Neutrophil (primary cell): ENCODE data around the gene MAGIX.
"Not testable (repeated sequence)": the region's sequence is repeated elsewhere in the genome, so short reads cannot be mapped to it uniquely, and the experiment has no call there.

Experiments
- H3K27ac ChIP-seq: fragments of 200-600 bp; sonication (generic); 2 replicates; pipeline ENCODE4 v1.5.1; 2016; ENCODE audit warnings: mild to moderate bottlenecking, moderate library complexity
- H3K27me3 ChIP-seq: fragments of 200-600 bp; sonication (generic); 2 replicates; pipeline ENCODE4 v1.6.0; 2016; ENCODE audit warnings: mild to moderate bottlenecking
- H3K36me3 ChIP-seq: fragments of 200-600 bp; sonication (generic); 2 replicates; pipeline ENCODE4 v1.5.1; 2017
- H3K4me1 ChIP-seq, 2 experiments: fragments of 200-600 bp in 1 of 2; sonication (generic) in 1 of 2; 1 replicate in 1 of 2; 2 replicates in 1 of 2; pipeline versions ENCODE4 v1.5.1 to v1.6.1; 2013 to 2016; ENCODE audit warnings: low read depth in 1 of 2, low read length in 1 of 2, mild to moderate bottlenecking in 1 of 2, moderate library complexity in 1 of 2; ENCODE audit not compliant: control insufficient read depth in 1 of 2, insufficient read depth in 1 of 2
- H3K4me3 ChIP-seq, 2 experiments: fragments of 200-600 bp in 1 of 2; sonication (generic) in 1 of 2; 1 replicate in 1 of 2; 2 replicates in 1 of 2; pipeline ENCODE4 v1.5.1; 2013 to 2016; ENCODE audit warnings: low read depth in 1 of 2, low read length in 1 of 2, mild to moderate bottlenecking in 1 of 2, moderate library complexity in 1 of 2
- H3K9me3 ChIP-seq: fragments of 200-600 bp; sonication (generic); 2 replicates; pipeline ENCODE4 v1.5.1; 2016
- TF ChIP-seq, protein P1 (sequence below): fragments of 200-600 bp; sonication (generic); IDR thresholded peaks from 2 replicates; pipeline ENCODE4 v1.5.1; 2016; ENCODE audit warnings: antibody characterized with exemption

Gene MAGIX

DNA sequence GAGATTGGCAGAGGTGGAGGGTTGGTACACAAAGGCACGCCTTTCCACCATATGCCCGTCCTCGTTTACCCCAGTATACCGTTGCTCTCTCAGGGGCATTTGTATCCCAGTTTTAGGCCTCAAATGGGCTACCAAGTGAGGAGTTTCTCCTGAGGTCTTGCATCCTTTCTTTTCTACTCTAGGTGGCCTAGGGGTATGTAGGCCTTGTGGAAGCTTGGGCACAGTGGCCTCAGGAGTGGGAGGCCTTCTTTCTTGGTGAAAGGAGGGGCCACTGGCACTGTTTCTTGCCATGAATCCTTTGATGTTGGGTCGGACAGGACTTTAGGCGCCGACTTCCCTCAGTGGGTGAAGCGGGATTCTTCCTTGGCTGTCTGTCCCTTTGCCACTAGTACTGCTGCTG is 15.3 kb upstream of the MAGIX start:
- H3K4me1 ChIP-seq, result peaks cover 0 to 9% of the 10 kb centered on the region in 2 experiments
- TF ChIP-seq, protein P1, sequence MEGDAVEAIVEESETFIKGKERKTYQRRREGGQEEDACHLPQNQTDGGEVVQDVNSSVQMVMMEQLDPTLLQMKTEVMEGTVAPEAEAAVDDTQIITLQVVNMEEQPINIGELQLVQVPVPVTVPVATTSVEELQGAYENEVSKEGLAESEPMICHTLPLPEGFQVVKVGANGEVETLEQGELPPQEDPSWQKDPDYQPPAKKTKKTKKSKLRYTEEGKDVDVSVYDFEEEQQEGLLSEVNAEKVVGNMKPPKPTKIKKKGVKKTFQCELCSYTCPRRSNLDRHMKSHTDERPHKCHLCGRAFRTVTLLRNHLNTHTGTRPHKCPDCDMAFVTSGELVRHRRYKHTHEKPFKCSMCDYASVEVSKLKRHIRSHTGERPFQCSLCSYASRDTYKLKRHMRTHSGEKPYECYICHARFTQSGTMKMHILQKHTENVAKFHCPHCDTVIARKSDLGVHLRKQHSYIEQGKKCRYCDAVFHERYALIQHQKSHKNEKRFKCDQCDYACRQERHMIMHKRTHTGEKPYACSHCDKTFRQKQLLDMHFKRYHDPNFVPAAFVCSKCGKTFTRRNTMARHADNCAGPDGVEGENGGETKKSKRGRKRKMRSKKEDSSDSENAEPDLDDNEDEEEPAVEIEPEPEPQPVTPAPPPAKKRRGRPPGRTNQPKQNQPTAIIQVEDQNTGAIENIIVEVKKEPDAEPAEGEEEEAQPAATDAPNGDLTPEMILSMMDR, result no peak
- H3K4me3 ChIP-seq, result no peak overlapping the region
- H3K27ac ChIP-seq, result no peak overlapping the region
- no peaks in the 10 kb centered on the region for H3K36me3 ChIP-seq
- H3K27me3 ChIP-seq, result no peaks in the 10 kb centered on the region
- H3K9me3 ChIP-seq, result no peaks in the 10 kb centered on the region

DNA sequence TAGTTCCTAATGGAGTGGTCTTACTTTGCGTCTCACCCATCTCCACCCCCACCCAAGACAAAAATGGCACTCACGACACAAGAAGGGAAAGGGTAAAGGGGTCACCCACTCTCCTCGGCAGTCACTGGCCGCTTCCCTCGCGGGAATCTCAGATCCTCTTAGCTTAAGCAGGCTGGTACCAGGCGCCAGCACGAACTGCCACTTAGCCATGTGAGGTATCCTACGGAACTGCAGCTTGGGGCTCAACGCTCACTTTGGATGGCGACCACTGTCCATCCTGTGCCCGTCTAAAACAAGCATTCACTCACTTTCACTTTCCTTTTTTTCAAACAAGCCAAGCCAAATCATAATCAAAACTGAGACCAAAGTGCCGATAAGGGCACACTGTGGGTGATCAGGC is 14.6 kb upstream of the MAGIX start:
- Histone ChIP-seq H3K4me1 (peaks cover 0 to 9% of the 10 kb centered on the region in 2 experiments), H3K4me3 (no peak overlapping the region), H3K27ac (no peak overlapping the region), H3K36me3 (no peaks in the 10 kb centered on the region), H3K27me3 (no peaks in the 10 kb centered on the region), H3K9me3 (no peaks in the 10 kb centered on the region)
- TF ChIP-seq, protein P1, result no peak

DNA sequence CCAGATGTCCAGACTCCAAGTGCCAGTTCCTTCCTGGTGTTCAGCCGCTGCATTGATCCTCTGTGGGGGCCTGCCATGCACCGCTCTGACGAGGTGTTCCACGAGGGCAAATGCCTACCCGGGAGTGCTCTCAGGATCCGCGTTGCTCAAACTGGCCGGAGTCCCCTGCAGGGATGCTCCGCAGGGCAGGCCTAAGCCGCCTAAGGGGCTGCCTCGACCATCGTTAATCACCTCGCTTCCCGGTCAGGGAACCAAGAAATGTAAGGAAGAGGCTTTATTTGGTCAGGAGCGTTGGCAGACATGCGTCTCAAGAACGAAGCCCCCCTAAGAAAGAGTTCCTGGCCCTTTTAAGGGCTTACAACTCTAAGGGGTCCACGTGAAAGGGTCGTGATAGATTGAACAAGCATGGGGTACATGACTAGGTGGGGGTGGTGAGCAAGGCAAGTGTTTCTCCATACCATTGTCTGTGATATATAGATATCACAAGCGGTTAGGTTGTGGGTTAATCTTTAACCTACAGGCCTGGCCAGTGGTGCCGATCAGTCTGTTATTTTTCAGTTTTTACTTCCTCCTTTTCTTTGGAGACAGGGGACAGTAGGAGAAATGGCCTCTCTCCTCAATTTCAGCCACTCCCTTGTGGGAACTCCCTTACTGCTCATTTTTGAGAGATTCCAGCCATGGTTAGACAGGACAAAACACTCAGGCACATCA is 14.0 kb upstream of the MAGIX start:
- not testable (repeated sequence) for H3K4me1 ChIP-seq, H3K9me3 ChIP-seq, H3K36me3 ChIP-seq, H3K27me3 ChIP-seq, H3K4me3 ChIP-seq
- peak overlapping the region; percentile 25 for H3K27ac ChIP-seq

DNA sequence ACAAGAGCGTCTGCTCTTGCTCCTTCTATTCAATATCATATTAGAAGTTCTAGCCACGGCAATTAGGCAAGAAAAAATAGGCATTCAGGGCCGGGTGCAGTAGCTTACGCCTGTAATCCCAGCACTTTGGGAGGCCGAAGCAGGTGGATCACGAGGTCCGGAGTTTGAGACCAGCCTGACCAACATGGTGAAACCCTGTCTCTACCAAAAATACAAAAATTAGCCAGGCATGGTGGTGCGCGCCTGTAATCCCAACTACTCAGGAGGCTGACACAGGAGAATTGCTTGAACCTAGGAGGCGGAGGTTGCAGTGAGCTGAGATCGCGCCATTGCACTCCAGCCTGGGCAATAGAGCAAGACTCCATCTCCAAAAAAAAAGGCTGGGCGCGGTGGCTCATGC is 13.3 kb upstream of the MAGIX start:
- H3K27ac ChIP-seq, H3K4me1 ChIP-seq, H3K9me3 ChIP-seq, H3K36me3 ChIP-seq, H3K4me3 ChIP-seq, H3K27me3 ChIP-seq: not testable (repeated sequence)

DNA sequence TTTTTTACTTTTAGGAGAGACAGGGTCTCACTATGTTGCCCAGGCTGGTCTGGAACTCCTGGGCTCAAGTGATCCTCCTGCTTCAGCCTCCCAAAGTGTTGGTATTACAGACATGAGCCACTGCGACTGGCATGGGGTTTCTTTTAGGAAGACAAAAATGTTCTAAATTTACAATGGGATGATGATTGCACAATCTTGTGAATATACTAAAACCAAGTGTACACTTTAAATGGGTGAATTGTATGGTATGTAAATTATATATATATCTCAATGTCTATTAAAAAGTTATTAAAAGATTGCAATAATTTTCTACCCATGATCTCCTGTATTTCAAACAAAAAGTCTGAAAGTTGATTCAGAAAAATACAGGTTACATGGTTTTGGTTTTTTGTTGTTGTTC is 9.1 kb upstream of the MAGIX start:
- TF ChIP-seq, protein P1, result no peak
- Histone ChIP-seq H3K27ac (no peak overlapping the region), H3K4me1 (peaks cover 11 to 13% of the 10 kb centered on the region in 2 experiments), H3K27me3 (no peaks in the 10 kb centered on the region), H3K9me3 (no peaks in the 10 kb centered on the region), H3K36me3 (no peaks in the 10 kb centered on the region), H3K4me3 (no peak overlapping the region)

DNA sequence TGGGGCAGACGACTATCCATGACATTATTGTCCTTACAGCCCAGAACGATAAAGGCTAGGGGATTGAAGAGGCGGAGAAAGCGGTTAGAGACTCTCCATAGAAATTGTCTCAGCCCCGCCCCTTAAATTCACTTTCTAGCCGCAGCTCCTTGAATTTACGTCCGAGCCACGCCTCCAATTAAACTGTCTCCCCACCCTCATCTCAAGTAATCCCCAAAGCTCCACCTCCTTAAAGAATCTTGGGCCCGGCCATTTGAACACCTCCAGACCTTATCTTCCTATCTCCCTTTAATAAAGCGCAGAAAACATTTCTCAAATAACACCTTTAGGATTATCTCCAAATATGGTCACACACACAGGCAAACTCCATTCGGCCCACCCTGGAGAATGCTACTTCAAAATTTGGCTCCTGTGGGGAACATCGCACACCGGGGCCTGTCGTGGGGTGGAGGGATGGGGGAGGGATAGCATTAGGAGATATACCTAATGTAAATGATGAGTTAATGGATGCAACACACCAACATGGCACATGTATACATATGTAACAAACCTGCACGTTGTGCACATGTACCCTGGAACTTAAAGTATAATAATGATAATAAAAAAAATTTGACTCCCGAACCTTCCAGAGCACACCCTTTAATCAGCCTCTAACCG is 7.2 kb upstream of the MAGIX start:
- H3K27me3 ChIP-seq, result no peaks in the 10 kb centered on the region
- no peaks in the 10 kb centered on the region for H3K9me3 ChIP-seq
- no peaks in the 10 kb centered on the region for H3K36me3 ChIP-seq
- H3K27ac ChIP-seq, result peak overlapping the region; percentile 90
- peaks cover 9 to 11% of the 10 kb centered on the region in 2 experiments for H3K4me1 ChIP-seq
- H3K4me3 ChIP-seq, result peak overlapping the region; percentile 67 to 72
- TF ChIP-seq, protein P1, result no peak
